Measurements from ENCODE around the gene PLPP2. TPM values are rescaled to one million over a fixed set of nuclear protein-coding genes. Genes with fewer than 3 reads are reported as not detected.

Gene PLPP2
- total RNA-seq, result not detected

DNA sequence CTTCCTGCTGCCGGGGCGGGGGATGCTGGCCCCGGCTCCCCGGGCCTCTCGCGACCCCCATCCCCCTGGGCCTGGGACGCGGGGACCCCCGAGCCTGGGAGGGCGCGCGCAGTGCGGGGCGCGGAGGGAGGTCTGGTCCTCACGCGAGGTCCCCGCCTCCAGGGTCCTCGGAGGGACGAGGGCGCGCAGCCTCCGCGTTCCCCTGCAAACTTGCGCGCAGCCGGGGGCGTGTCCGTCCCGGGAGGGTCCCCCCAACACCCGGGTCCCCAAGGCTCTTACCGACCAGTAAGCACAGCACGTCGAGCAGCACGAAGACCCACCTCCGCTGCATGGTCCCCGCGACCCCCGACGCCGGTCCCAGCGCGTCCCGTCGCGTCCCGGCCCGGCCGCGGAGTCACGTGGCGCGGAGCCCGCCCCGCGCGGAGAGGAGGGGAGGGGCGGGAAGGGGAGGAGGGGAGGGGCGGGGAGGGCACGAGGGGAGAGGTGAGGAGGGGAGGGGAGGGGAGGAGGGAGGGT lies at the start of gene PLPP2:
TSS of gene PLPP2 (minus strand) at position 398 of the 516 bp plus-strand sequence. CDS start at position 331, 67 bp downstream.
- Mint-ChIP-seq H3K9me3 (ENCODE audit: insufficient read depth) (no peaks in the 10 kb centered on the region), H3K36me3 (ENCODE audit: low read depth) (no peaks in the 10 kb centered on the region), H3K27me3 (ENCODE audit: low read depth) (peaks cover 36% of the 10 kb centered on the region), H3K27ac (no peak within 1 kb of the TSS), H3K4me1 (ENCODE audit: low read depth) (peaks cover 2% of the 10 kb centered on the region), H3K4me3 (no peak within 1 kb of the TSS)
- ChIA-PET CTCF (no interaction called here), POLR2A (no interaction called here)
- DNase-seq (no peak), ATAC-seq (no peak)

GRCh38 chr19:340620-341385 lies 49.6 kb upstream of the PLPP2 start:
- Mint-ChIP-seq H3K36me3 (ENCODE audit: low read depth) (peaks cover 30% of the 10 kb centered on the region), H3K27me3 (ENCODE audit: low read depth) (peaks cover 4% of the 10 kb centered on the region), H3K27ac (no peak overlapping the region), H3K4me1 (ENCODE audit: low read depth) (peaks cover 55% of the 10 kb centered on the region), H3K9me3 (ENCODE audit: insufficient read depth) (no peaks in the 10 kb centered on the region), H3K4me3 (no peak overlapping the region)
- ChIA-PET POLR2A (no interaction called here), CTCF (no interaction called here)
- no peak for ATAC-seq
- no peak for DNase-seq

GRCh38 chr19:339262-339887 lies 48.2 kb upstream of the PLPP2 start:
- ChIA-PET CTCF (no interaction called here), POLR2A (no interaction called here)
- Mint-ChIP-seq H3K36me3 (ENCODE audit: low read depth) (peaks cover 35% of the 10 kb centered on the region), H3K9me3 (ENCODE audit: insufficient read depth) (no peaks in the 10 kb centered on the region), H3K27ac (no peak overlapping the region), H3K27me3 (ENCODE audit: low read depth) (no peaks in the 10 kb centered on the region), H3K4me1 (ENCODE audit: low read depth) (peaks cover 46% of the 10 kb centered on the region), H3K4me3 (no peak overlapping the region)
- no peak for DNase-seq
- no peak for ATAC-seq

DNA sequence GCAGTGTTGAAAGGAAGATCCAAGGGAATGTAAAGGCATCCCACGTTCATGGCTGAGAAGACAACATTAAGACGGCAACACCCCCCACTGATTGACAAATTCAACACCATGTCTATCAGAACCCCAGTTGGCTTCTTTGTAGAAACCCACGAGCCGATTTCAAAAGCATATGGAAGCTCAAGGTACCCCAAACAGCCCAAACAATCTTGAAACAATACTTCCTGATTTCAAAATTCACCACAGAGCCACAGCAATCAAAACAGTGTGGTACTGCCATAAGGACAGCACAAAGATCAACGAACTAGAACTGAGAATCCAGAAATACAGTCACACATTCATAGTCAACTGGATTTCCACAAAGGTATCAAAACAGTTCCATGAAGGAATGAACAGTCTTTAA lies 47.2 kb upstream of the PLPP2 start:
- DNase-seq (no peak), ATAC-seq (no peak)
- Mint-ChIP-seq H3K4me3 (no peak overlapping the region), H3K27ac (no peak overlapping the region), H3K27me3 (ENCODE audit: low read depth) (no peaks in the 10 kb centered on the region), H3K36me3 (ENCODE audit: low read depth) (peaks cover 35% of the 10 kb centered on the region), H3K9me3 (ENCODE audit: insufficient read depth) (no peaks in the 10 kb centered on the region), H3K4me1 (ENCODE audit: low read depth) (peaks cover 40% of the 10 kb centered on the region)
- ChIA-PET POLR2A (no interaction called here), CTCF (no interaction called here)

DNA sequence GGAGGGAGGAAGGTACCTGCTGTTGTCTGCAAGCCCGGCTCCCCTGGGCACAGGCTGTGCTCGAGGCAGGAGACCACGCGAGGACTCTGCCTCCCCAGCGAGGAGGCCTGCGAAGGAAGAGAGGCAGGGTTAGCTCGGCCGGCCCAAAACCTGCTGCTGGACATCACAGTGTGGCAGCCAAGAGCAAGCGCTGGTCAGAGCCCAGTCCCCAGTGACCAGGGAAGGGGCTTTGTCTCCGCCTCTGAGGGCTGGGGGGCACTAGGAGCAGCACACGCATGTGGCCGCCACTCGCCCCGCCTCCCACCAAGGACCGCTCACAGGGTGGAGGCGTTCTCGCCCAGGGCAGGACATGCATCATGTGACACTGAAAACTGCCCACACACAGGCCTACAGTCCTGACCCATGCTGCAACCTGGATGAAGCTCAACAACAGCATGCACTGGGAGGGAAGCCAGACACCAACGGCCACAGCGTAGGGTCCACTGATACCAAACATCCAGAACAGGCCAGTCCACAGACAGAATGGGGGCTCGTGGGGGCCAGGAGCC lies 44.9 kb upstream of the PLPP2 start:
- no peaks in the 10 kb centered on the region for H3K27me3 Mint-ChIP-seq (ENCODE audit: low read depth)
- CTCF ChIA-PET, result no interaction called here

GRCh38 chr19:335486-336066 lies 44.4 kb upstream of the PLPP2 start:
- POLR2A ChIA-PET, result no interaction called here
- Mint-ChIP-seq H3K4me1 (ENCODE audit: low read depth) (peaks cover 17% of the 10 kb centered on the region), H3K4me3 (no peak overlapping the region), H3K27me3 (ENCODE audit: low read depth) (no peaks in the 10 kb centered on the region), H3K36me3 (ENCODE audit: low read depth) (peaks cover 40% of the 10 kb centered on the region), H3K27ac (no peak overlapping the region), H3K9me3 (ENCODE audit: insufficient read depth) (no peaks in the 10 kb centered on the region)
- no peak for ATAC-seq
- DNase-seq, result no peak
- CTCF ChIA-PET, result no interaction called here

More for the DNA sequence above, 44.9 kb upstream of the PLPP2 start:
- ATAC-seq (no peak), DNase-seq (no peak)
- no peak overlapping the region for H3K27ac Mint-ChIP-seq
- peaks cover 21% of the 10 kb centered on the region for H3K4me1 Mint-ChIP-seq (ENCODE audit: low read depth)
- peaks cover 38% of the 10 kb centered on the region for H3K36me3 Mint-ChIP-seq (ENCODE audit: low read depth)
- no peaks in the 10 kb centered on the region for H3K9me3 Mint-ChIP-seq (ENCODE audit: insufficient read depth)
- POLR2A ChIA-PET, result no interaction called here
- H3K4me3 Mint-ChIP-seq, result no peak overlapping the region

DNA sequence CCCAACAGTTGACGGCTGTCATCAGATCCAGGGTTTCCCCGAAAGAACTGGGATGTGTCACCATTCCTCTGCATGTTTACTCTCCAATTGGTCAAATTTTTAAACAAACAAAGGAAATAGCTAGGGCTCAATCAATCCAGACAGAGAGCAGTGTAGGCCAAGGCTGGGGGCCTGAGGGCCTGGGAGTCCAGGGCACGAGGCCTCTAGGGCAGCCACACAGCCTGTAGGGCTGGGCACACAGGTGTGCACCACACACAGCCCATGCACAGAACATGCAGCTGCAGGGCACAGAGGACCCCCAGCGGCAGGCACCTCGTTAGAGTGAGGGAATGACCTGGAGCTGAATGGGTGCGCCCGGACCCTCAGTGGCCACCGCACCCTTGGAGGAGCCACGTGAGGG lies 43.9 kb upstream of the PLPP2 start:
- Mint-ChIP-seq H3K4me1 (ENCODE audit: low read depth) (peaks cover 14% of the 10 kb centered on the region), H3K9me3 (ENCODE audit: insufficient read depth) (no peaks in the 10 kb centered on the region), H3K27me3 (ENCODE audit: low read depth) (no peaks in the 10 kb centered on the region), H3K4me3 (no peak overlapping the region), H3K27ac (no peak overlapping the region), H3K36me3 (ENCODE audit: low read depth) (peaks cover 44% of the 10 kb centered on the region)
- CTCF ChIA-PET, result no interaction called here
- POLR2A ChIA-PET, result no interaction called here
- ATAC-seq (no peak), DNase-seq (no peak)

- no peak for DNase-seq
- no peak overlapping the region for H3K27ac Mint-ChIP-seq
- ChIA-PET CTCF (no interaction called here), POLR2A (no interaction called here)
- H3K9me3 Mint-ChIP-seq (ENCODE audit: insufficient read depth), result no peaks in the 10 kb centered on the region
- H3K27me3 Mint-ChIP-seq (ENCODE audit: low read depth), result no peaks in the 10 kb centered on the region
- H3K36me3 Mint-ChIP-seq (ENCODE audit: low read depth), result peaks cover 45% of the 10 kb centered on the region
- no peak for ATAC-seq
- H3K4me3 Mint-ChIP-seq, result no peak overlapping the region
- peaks cover 12% of the 10 kb centered on the region for H3K4me1 Mint-ChIP-seq (ENCODE audit: low read depth)
These were observed 43.3 kb upstream of the PLPP2 start for GRCh38 chr19:334296-335071.

DNA sequence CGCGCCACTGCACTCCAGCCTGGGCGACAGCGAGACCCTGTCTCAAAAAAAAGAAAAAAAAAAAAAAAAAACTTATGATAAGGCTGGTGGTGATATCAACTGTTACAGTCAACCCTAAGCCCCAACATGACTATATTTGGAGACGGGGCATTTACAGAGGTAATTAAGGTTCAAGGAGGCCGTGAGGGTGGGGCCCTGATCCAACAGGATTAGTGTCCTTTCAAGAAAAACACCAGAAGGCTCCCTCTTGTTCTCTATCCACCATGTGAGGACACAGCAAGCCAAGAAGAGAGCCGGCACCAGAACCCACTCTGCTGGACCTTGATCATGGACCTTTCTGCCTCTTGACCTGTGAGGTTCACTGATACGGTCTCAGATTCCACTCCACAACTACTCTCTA lies 39.3 kb upstream of the PLPP2 start:
- CTCF ChIA-PET, result no interaction called here
- POLR2A ChIA-PET, result no interaction called here
- ATAC-seq, result no peak
- H3K4me1 Mint-ChIP-seq (ENCODE audit: low read depth), result no peaks in the 10 kb centered on the region
- no peak for DNase-seq
- H3K27ac Mint-ChIP-seq, result no peak overlapping the region
- peaks cover 63% of the 10 kb centered on the region for H3K36me3 Mint-ChIP-seq (ENCODE audit: low read depth)
- peaks cover 5% of the 10 kb centered on the region for H3K9me3 Mint-ChIP-seq (ENCODE audit: insufficient read depth)
- no peak overlapping the region for H3K4me3 Mint-ChIP-seq
- no peaks in the 10 kb centered on the region for H3K27me3 Mint-ChIP-seq (ENCODE audit: low read depth)

DNA sequence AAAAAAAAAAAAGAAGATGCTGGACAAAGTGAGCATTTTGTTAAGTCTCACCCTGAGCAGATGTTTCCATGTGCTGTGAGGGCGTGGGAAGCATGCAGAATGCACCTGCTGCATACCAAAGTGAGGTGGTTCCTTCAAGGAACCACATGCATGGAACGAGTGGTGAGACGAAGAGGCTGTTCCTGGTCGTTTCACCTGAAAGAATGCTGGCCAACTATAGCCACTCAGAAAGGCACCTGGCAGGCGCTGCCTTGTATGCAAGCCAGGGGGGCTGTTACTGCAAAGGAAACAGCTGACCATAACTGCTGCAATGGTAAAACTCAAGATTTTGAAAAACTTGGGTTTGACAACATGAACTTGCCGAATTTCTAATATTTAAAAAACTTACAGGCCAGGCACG lies 38.7 kb upstream of the PLPP2 start:
- CTCF ChIA-PET, result no interaction called here
- Mint-ChIP-seq H3K36me3 (ENCODE audit: low read depth) (peaks cover 63% of the 10 kb centered on the region), H3K4me3 (no peak overlapping the region)

DNA sequence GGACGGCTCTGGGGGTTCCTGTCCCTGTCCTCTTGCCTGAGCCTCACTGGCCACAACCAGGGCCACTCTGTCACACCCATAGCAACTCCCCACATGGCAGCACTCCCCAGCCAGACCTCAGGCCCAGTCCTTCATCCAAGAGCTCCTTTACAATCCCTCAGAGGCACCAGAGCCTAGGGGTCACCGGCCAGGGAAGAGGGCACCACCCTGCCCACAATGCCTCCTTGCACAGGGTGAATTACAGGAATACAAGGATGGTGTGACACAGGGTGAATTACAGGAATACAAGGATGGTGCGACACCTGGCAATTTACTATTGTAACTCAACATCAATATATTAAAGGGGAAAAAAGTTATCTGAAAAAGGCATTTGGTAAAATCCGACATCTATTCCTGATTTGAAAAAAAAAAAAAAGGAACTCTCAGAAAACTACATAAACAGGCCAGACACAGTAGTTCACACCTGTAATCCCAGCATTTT lies 36.9 kb upstream of the PLPP2 start:
- no peak for ATAC-seq
- Mint-ChIP-seq H3K4me1 (ENCODE audit: low read depth) (no peaks in the 10 kb centered on the region), H3K9me3 (ENCODE audit: insufficient read depth) (peaks cover 5% of the 10 kb centered on the region), H3K27ac (no peak overlapping the region), H3K27me3 (ENCODE audit: low read depth) (no peaks in the 10 kb centered on the region), H3K36me3 (ENCODE audit: low read depth) (peaks cover 56% of the 10 kb centered on the region), H3K4me3 (no peak overlapping the region)
- ChIA-PET CTCF (no interaction called here), POLR2A (no interaction called here)
- DNase-seq, result no peak

More for the DNA sequence above, 38.7 kb upstream of the PLPP2 start:
- Mint-ChIP-seq H3K4me1 (ENCODE audit: low read depth) (no peaks in the 10 kb centered on the region), H3K9me3 (ENCODE audit: insufficient read depth) (peaks cover 5% of the 10 kb centered on the region), H3K27me3 (ENCODE audit: low read depth) (no peaks in the 10 kb centered on the region), H3K27ac (no peak overlapping the region)
- ATAC-seq (no peak), DNase-seq (no peak)
- POLR2A ChIA-PET, result no interaction called here
